ENCODE results near the gene C1orf21.

GRCh38 chr1:184604152-184604900 lies 217.5 kb downstream of the C1orf21 start:
- TF ChIP-seq, protein P1, sequence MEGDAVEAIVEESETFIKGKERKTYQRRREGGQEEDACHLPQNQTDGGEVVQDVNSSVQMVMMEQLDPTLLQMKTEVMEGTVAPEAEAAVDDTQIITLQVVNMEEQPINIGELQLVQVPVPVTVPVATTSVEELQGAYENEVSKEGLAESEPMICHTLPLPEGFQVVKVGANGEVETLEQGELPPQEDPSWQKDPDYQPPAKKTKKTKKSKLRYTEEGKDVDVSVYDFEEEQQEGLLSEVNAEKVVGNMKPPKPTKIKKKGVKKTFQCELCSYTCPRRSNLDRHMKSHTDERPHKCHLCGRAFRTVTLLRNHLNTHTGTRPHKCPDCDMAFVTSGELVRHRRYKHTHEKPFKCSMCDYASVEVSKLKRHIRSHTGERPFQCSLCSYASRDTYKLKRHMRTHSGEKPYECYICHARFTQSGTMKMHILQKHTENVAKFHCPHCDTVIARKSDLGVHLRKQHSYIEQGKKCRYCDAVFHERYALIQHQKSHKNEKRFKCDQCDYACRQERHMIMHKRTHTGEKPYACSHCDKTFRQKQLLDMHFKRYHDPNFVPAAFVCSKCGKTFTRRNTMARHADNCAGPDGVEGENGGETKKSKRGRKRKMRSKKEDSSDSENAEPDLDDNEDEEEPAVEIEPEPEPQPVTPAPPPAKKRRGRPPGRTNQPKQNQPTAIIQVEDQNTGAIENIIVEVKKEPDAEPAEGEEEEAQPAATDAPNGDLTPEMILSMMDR (IDR thresholded peaks at IDR 0.05), result no peak
- no peak for TF ChIP-seq POLR2A (IDR thresholded peaks at IDR 0.05)

Data from body of pancreas (tissue), 4 donors.